Islet precursor cell (in vitro differentiated cells): ENCODE data around the gene SHISA6.

Source experiments
- DNase-seq: peaks from one replicate; pipeline ENCODE4 v3.0.0-alpha.2; 2018

The SHISA6 gene

GRCh38 chr17:11601661-11602060 is 360.6 kb downstream of the SHISA6 start:
- DNase-seq, result peak; percentile 4

GRCh38 chr17:11608396-11608795 is 367.4 kb downstream of the SHISA6 start:
- no peak for DNase-seq

- no peak for DNase-seq
Measured at GRCh38 chr17:11610999-11611566, 370.1 kb downstream of the SHISA6 start.

- DNase-seq, result no peak
Measured at GRCh38 chr17:11612956-11613355, 371.9 kb downstream of the SHISA6 start.
